ENCODE measurements around the gene ASH1L.

ASH1L gene

GRCh38 chr1:155287987-155288543 is 274.5 kb downstream of the ASH1L start:
- no peak for DNase-seq (ENCODE audit: low read depth)
- H3K4me3 ChIP-seq (ENCODE audit: low read depth, low read length) = no peak overlapping the region
- TF ChIP-seq CTCF (IDR thresholded peaks at IDR 0.05; ENCODE audit: low read depth, low read length) (no peak), MYC (IDR thresholded peaks at IDR 0.05; ENCODE audit: low read depth, low read length) (no peak), POLR2A (IDR thresholded peaks at IDR 0.05; ENCODE audit: extremely low read depth, insufficient read length) (no peak)
- TF ChIP-seq, protein P1, sequence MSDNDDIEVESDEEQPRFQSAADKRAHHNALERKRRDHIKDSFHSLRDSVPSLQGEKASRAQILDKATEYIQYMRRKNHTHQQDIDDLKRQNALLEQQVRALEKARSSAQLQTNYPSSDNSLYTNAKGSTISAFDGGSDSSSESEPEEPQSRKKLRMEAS (IDR thresholded peaks at IDR 0.05; ENCODE audit: low read depth, low read length) = no peak

GRCh38 chr1:155286544-155286943 is 276.1 kb downstream of the ASH1L start:
- DNase-seq (ENCODE audit: low read depth) = no peak
- TF ChIP-seq, protein P1 (IDR thresholded peaks at IDR 0.05; ENCODE audit: low read depth, low read length) = no peak
- TF ChIP-seq CTCF (IDR thresholded peaks at IDR 0.05; ENCODE audit: low read depth, low read length) (no peak), POLR2A (IDR thresholded peaks at IDR 0.05; ENCODE audit: extremely low read depth, insufficient read length) (no peak), MYC (IDR thresholded peaks at IDR 0.05; ENCODE audit: low read depth, low read length) (no peak)

GRCh38 chr1:155285631-155286044 is 277.0 kb downstream of the ASH1L start:
- H3K4me3 ChIP-seq (ENCODE audit: low read depth, low read length) = no peak overlapping the region
- DNase-seq (ENCODE audit: low read depth) = no peak
- TF ChIP-seq CTCF (IDR thresholded peaks at IDR 0.05; ENCODE audit: low read depth, low read length) (no peak), POLR2A (IDR thresholded peaks at IDR 0.05; ENCODE audit: extremely low read depth, insufficient read length) (no peak), MYC (IDR thresholded peaks at IDR 0.05; ENCODE audit: low read depth, low read length) (no peak)
- TF ChIP-seq, protein P1 (IDR thresholded peaks at IDR 0.05; ENCODE audit: low read depth, low read length) = no peak

More at GRCh38 chr1:155286544-155286943, 276.1 kb downstream of the ASH1L start:
- H3K4me3 ChIP-seq (ENCODE audit: low read depth, low read length) = no peak overlapping the region
